ENCODE measurements around the gene RIN1. TPM values are rescaled to one million over a fixed set of nuclear protein-coding genes. Genes with fewer than 3 reads are reported as not detected.
"Not testable (repeated sequence)": the region's sequence is repeated elsewhere in the genome, so short reads cannot be mapped to it uniquely, and the experiment has no call there.

The RIN1 gene
- polyA plus RNA-seq, 1 donor, result 12.1 TPM

GRCh38 chr11:66334605-66335442, 1.4 kb downstream of the RIN1 start:
- DNase-seq (ENCODE audit: low read depth), result no peak

GRCh38 chr11:66333896-66334604, 2.2 kb downstream of the RIN1 start:
- no peak for DNase-seq (ENCODE audit: low read depth)

DNA sequence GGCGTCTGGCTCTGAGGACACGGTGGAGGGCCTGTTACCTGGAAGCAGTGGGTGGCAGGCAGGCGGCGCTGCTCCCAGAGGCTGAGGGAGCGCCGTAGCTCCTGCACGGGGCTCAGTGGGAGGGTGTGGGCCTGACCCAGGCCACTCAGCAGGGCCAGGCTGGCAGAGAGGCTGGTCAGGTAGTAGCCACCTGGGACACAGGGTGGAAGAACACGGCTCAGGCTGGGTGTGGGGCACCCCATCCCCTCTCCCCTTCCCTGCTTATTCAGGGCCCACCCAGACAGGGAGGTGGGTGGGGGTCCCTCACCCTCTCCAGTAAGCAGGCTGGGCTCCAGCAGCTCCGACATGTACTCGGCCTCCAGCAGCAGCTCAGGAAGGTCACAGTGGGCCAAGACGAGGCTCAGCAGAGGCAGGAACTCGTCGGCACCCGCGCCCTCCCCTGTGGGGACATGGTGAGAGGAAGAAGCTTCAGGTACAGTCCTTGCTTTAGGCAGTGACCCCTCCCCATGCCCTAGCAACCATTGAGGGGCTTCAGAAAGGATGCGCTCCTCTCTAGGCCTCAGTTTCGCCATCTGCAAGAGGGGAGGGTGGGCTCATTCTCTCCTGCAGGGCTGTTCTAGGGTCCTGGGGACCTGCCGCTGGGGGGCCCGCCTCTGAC, 2.9 kb downstream of the RIN1 start:
- DNase-seq (ENCODE audit: low read depth), result no peak

GRCh38 chr11:66332371-66333219, 3.6 kb downstream of the RIN1 start:
- DNase-seq (ENCODE audit: low read depth), result no peak

GRCh38 chr11:66331542-66332370, 4.5 kb downstream of the RIN1 start:
- no peak for DNase-seq (ENCODE audit: low read depth)

GRCh38 chr11:66330931-66331330, 5.3 kb downstream of the RIN1 start:
- no peak for DNase-seq (ENCODE audit: low read depth)

DNA sequence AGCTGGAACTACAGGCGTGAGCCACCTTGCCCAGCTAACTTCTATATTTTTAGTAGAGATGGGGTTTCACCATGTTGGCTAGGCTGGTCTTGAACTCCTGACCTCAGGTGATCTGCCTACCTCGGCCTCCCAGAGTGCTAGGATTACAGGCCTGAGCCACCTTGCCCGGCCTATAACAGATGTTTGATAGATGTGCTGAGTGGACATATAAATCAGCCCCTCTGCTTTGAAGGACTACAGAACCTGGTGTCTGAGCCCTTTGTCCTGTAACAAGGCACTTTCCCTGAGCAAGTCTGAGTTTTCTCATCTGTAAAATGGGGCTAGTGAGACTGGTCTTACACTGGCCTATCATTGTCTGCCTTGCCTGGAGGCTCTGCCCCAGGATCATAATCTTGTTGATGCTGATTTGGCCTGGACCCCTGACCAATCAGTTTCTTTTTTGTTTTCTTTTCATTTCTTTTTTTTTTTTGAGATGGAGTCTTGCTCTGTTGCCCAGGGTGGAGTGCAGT, 7.0 kb downstream of the RIN1 start:
- DNase-seq (ENCODE audit: low read depth), result no peak

DNA sequence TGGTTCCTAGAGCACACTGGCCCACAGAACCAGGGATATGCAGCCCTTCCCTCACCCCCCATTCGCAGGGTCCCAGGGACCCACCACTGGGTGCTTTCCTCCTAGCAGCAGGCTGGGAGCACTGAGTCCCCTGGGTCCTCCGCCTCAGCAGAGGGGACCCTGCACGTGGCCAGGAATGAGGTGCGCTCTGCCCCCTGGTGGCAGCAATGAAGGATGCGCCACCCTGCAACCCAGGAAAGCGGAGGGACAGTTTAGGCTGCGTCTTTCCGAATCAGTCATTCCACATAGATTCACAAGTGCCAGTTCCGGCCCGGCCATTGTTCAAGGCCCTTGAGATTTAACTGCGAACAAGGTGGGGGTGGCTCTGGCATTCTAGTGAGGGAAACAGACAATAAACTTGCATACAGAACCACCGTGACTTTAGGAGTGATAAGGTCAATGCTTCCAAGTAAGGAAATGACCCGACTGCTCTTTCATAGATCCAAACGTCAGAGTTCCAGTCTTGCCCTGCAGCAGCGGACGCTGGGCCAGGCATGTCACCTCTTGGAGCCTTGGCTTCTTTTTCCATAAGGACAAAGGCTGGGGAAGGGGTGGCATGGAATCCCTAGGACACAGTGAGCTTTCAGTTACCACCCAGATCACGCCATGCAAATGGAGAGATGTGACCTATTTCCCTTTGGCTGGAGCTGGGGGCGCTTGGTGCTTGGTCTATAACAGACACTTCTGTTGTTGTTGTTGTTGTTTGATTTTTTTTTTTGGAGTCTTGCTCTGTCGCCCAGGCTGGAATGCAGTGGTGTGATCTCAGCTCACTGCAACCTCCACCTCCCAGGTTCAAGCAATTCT, 7.7 kb downstream of the RIN1 start:
- DNase-seq (ENCODE audit: low read depth), result no peak

DNA sequence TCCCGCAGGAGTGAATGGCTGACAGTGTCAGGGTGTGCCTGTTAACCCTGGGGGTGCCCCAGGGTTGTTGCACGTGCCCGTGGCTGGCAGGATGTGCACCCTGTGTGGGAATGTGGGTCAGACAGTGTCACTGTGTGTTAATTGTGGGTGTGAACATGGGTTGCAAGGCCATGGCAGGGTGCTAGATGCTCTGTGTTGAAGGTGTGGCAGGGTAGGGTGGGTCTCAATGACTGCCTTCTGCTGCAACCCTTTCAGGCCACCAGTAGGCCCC, 8.3 kb downstream of the RIN1 start:
- DNase-seq (ENCODE audit: low read depth), result no peak

DNA sequence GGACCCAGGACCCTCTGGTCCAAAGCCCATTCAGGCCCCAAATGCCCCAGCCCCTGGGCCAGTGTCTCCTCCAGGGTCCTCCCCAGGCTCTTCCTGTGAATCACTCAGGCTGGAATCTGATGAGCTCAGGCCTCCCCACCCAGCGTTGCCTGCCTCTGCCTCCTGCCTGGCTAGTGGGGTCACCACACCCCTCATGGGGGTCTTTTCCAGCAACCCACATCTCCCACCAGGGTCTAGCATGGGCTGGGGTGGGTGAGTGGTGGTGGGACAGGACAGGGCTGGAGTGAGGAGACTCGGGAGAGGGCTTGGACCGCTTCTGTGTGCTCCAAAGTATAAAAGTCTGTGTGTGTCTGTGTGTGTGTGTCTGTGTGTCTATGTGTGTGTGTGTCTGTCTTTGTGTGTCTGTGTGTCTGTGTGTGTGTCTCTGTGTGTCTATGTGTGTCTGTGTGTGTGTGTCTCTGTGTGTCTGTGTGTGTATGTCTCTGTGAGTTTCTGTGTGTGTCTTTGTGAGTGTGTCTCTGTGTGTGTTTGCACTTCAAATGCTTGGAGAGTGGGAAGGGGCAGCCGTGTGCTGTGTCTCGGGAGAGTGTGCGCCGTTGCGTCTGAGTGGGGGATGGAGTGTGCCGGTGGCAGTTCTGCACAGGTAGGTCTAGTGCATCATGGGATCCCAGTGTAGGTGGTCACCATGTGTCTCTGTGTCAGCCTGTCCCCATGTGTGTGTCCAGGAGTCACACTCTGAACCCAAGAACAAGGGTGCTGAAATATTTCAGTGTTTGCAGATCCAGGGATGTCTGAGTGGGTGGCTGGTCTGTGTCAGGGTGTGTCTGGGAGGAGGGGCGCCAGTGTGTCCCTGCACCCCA, 8.8 kb downstream of the RIN1 start:
- DNase-seq (ENCODE audit: low read depth), result no peak

- no peak for DNase-seq (ENCODE audit: low read depth)
These were observed 9.7 kb downstream of the RIN1 start for GRCh38 chr11:66326261-66327111.

DNA sequence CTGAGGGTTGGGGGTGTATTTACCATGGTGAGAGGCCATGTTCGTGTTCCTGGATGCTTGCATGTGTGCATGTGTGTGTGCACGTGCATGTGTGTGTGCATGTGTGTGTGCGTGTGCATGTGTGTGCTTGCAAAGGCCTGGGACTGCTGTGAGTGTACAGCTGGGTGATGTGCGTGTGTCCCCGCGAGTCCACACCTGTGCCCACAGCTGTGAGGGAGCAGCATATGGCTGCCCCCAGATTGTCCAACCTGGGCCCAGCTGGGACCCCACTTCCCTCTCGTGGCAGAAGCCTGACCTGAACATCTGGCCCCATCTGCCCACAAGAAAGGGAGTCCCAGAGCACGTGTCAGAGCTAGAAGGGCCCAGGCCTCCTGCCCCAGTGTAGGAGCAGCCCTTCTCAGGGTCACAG, 11.0 kb downstream of the RIN1 start:
- no peak for DNase-seq (ENCODE audit: low read depth)

DNA sequence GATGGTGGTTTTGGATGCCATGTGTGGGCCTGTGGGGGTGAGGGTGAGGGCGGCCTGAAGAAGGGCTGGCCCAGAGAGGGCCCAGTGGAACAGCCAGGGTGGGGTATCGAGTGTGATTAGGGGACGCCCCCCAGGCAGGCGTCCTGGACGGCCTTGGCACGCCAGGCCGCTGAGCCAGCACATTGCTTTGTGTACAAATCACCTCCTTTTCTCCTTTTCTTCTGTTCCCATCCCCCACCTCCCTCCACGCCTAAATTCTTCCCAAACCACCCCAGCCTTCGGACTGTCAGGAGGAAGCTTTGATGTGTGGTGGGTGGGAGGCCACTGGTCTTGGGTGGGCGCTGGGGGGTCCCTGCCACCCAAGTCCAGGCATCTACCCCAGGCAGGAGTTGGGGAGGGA, 11.6 kb downstream of the RIN1 start:
- no peak for DNase-seq (ENCODE audit: low read depth)

GRCh38 chr11:66323684-66324083, 12.6 kb downstream of the RIN1 start:
- no peak for DNase-seq (ENCODE audit: low read depth)

DNA sequence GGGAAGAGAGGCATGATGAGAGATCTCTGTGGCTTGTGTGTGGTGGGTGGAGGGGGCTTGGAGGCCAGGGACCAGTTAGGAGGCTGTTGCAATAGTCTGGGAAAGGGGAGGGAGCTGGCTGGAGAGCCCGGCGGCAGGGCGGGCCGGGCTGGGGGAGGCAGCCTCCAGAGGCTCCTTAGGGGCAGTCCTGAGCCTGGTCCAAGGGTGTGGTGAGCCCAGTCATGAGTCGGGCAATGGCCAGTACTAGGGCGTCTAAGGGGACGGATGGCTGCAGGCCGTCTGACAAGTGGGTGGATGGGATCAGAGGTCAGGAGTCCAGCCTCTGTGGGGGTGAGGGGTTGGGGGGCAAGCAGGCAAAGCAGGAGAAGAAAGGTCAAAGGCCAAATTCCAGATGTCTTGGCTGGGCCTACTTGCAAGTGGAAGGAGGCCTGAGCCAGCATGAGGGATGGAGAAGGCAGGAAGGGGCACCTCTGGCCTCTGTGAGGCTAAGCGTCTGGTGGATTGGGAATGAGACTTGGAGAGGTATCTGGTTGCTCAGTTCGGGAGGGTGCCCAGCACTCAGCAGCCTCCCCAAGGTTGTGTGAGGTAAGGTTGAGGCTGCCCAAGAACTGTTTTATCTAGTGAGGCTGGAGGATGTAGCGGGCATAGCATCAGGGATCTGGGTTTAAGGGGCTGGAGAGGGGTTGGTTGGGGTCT, 13.4 kb downstream of the RIN1 start:
- no peak for DNase-seq (ENCODE audit: low read depth)

DNA sequence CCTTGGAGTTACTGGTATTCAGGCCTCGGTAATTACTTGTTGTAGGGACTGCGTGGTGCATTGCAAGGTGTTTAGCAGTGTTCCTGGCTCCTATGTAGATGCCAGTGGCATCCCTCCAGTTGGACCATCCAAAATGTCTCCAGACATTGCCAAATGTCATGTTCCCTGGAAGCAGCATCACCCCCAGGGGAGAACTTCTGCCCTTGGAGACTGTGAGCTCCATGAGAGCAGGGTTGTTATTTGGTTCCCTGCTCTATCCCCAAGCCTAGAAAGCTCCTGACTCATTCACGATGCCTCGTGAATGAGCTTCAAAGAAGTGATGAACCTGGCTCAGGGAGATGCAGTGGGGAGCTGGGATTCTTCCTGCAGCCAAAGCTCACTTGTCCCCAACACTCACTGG, 14.6 kb downstream of the RIN1 start:
- no peak for DNase-seq (ENCODE audit: low read depth)

GRCh38 chr11:66320748-66321147, 15.5 kb downstream of the RIN1 start:
- DNase-seq (ENCODE audit: low read depth), result not testable (repeated sequence)

Data from forelimb muscle (tissue), 1 donor.